Hepatocyte (in vitro differentiated cells): ENCODE data around the gene COL4A1. TPM values are rescaled to one million over a fixed set of nuclear protein-coding genes. Genes with fewer than 3 reads are reported as not detected.

Source experiments
- DNase-seq: peaks from one replicate; pipeline ENCODE4 v3.0.0-alpha.2; 2016; ENCODE audit warnings: low spot score
- H2AFZ ChIP-seq: fragments of 200-600 bp; sonication (generic); 2 replicates; pipeline ENCODE4 v1.6.0; 2016; ENCODE audit warnings: antibody characterized with exemption, mild to moderate bottlenecking
- H3K27ac ChIP-seq: fragments of 200-600 bp; sonication (generic); 2 replicates; pipeline ENCODE4 v1.5.1; 2016; ENCODE audit warnings: mild to moderate bottlenecking
- H3K27me3 ChIP-seq: fragments of 200-600 bp; sonication (generic); 2 replicates; pipeline ENCODE4 v1.6.1; 2016
- H3K36me3 ChIP-seq: fragments of 200-600 bp; sonication (generic); replicated peaks from 2 replicates; pipeline ENCODE4 v1.5.1; 2016; ENCODE audit warnings: low read depth; ENCODE audit not compliant: insufficient read depth
- H3K4me1 ChIP-seq: fragments of 200-600 bp; sonication (generic); 2 replicates; pipeline ENCODE4 v1.5.1; 2016; ENCODE audit warnings: mild to moderate bottlenecking, moderate library complexity; ENCODE audit not compliant: insufficient read depth
- H3K4me2 ChIP-seq: fragments of 200-600 bp; sonication (generic); 2 replicates; pipeline ENCODE4 v1.6.0; 2016
- H3K4me3 ChIP-seq: fragments of 200-600 bp; sonication (generic); 2 replicates; pipeline ENCODE4 v1.5.1; 2016; ENCODE audit warnings: mild to moderate bottlenecking
- H3K79me2 ChIP-seq: fragments of 200-600 bp; sonication (generic); 2 replicates; pipeline ENCODE4 v1.6.0; 2017; ENCODE audit warnings: mild to moderate bottlenecking
- H3K9me2 ChIP-seq: fragments of 200-600 bp; sonication (generic); replicated peaks from 2 replicates; pipeline ENCODE4 v1.6.0; 2017; ENCODE audit warnings: mild to moderate bottlenecking; ENCODE audit not compliant: insufficient read depth
- H3K9me3 ChIP-seq: fragments of 200-600 bp; sonication (generic); 2 replicates; pipeline ENCODE4 v1.5.1; 2016; ENCODE audit warnings: low read depth, mild to moderate bottlenecking
- H4K20me1 ChIP-seq: fragments of 200-600 bp; sonication (generic); 2 replicates; pipeline ENCODE4 v1.6.0; 2016; ENCODE audit warnings: mild to moderate bottlenecking; ENCODE audit not compliant: insufficient read depth, poor library complexity, severe bottlenecking
- EZH2 ChIP-seq: fragments of 200-600 bp; sonication (generic); IDR thresholded peaks from 2 replicates; pipeline ENCODE4 v1.6.1; 2016; ENCODE audit warnings: antibody characterized with exemption, mild to moderate bottlenecking, borderline replicate concordance
- EZH2phosphoT487 ChIP-seq: fragments of 200-600 bp; sonication (generic); IDR thresholded peaks from one replicate; pipeline ENCODE4 v1.6.1; 2018; ENCODE audit warnings: antibody characterized with exemption, mild to moderate bottlenecking, low read depth, moderate library complexity; ENCODE audit not compliant: unreplicated experiment, severe bottlenecking
- WGBS: methylation state at CpG from one replicate; pipeline ENCODE4 v1.1.6; 2016; ENCODE audit warnings: low lambda C conversion rate; ENCODE audit errors: missing lambda C conversion rate; 5-methylcytosine and 5-hydroxymethylcytosine counted together
- polyA plus RNA-seq: library from polyadenylated mRNA; unstranded; fragments of >200 nt; fragmentation: Nextera tagmentation; extraction: Ambion mirVana; gene quantifications from 2 replicates; pipeline ENCODE4 v1.2.1, GENCODE V29; 2016
- total RNA-seq: library from RNA; depleted of rRNA; stranded (reverse); fragments of >200 nt; gene quantifications from 2 replicates; pipeline ENCODE4 v1.2.3, GENCODE V29; 2014
- TF ChIP-seq, protein P1 (sequence below): fragments of 200-600 bp; sonication (generic); IDR thresholded peaks from 2 replicates; pipeline ENCODE4 v1.5.1; 2016; ENCODE audit warnings: antibody characterized with exemption, mild to moderate bottlenecking; ENCODE audit not compliant: poor library complexity

COL4A1 gene
- total and polyA plus RNA-seq, 2 experiments from 2014 or later, result 138 to 269 TPM

DNA sequence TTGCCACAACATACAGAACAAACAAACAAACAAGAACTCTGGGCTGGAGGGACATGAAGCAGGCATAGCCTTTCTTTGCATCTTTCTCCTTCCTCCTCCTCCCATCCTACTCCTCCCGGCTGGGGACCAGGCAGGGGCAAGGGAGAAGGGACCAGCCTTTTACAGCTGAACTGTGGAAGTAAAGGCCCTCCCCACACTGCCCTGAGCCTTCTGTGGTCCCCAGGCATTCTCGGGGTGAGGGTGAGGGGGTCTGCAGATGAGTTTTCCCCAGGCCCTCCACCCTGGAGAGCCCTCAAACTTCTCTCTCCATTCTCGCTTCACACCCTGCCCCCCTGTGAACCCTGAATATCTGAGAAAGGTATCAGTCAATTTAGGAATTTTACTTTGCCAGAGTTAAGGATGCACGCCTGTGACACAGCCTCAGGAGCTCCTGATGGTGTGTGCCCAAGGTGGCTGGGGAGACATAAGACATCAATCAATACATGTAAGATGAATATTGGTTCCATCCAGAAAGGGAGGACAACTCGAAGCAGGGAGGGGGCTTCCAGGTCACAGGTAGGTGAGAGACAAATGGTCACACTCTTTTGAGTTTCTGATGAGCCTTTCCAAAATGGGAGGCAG, 170.9 kb downstream of the COL4A1 start:
- peaks cover 6% of the 10 kb centered on the region for H3K27me3 ChIP-seq
- DNase-seq, result no peak
- H3K4me1 ChIP-seq, result peaks cover 7% of the 10 kb centered on the region
- no peak overlapping the region for H3K4me2 ChIP-seq
- H3K79me2 ChIP-seq, result no peaks in the 10 kb centered on the region
- H2AFZ ChIP-seq, result no peak overlapping the region
- no peaks in the 10 kb centered on the region for H3K9me2 ChIP-seq
- WGBS, result 80% methylated on average over 5 of the region's 5 CpGs
- H3K36me3 ChIP-seq, result no peaks in the 10 kb centered on the region
- no peak overlapping the region for H3K27ac ChIP-seq
- H3K9me3 ChIP-seq, result no peaks in the 10 kb centered on the region
- TF ChIP-seq EZH2 (no peak), EZH2phosphoT487 (no peak)
- TF ChIP-seq, protein P1, sequence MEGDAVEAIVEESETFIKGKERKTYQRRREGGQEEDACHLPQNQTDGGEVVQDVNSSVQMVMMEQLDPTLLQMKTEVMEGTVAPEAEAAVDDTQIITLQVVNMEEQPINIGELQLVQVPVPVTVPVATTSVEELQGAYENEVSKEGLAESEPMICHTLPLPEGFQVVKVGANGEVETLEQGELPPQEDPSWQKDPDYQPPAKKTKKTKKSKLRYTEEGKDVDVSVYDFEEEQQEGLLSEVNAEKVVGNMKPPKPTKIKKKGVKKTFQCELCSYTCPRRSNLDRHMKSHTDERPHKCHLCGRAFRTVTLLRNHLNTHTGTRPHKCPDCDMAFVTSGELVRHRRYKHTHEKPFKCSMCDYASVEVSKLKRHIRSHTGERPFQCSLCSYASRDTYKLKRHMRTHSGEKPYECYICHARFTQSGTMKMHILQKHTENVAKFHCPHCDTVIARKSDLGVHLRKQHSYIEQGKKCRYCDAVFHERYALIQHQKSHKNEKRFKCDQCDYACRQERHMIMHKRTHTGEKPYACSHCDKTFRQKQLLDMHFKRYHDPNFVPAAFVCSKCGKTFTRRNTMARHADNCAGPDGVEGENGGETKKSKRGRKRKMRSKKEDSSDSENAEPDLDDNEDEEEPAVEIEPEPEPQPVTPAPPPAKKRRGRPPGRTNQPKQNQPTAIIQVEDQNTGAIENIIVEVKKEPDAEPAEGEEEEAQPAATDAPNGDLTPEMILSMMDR, result no peak
- no peaks in the 10 kb centered on the region for H4K20me1 ChIP-seq
- no peak overlapping the region for H3K4me3 ChIP-seq

DNA sequence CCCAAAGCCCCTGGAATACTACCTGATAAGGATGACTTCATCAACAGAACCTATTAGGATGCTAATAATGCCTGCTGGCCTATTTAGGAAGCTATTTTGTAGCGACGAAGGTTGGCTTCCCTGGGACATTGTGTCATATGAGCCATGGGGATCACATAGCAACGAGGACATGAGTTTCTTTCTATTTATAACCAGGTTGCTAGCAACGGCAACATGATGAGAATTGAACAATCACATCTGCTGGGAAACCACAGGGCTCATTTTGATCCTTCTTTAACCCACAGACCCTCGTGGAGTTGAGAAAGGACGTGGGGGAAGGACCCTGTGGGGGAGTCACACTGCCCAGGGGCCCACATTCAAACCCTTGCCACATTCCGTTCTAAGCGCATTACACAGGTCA, 172.2 kb downstream of the COL4A1 start:
- WGBS, result 56% methylated on average over 8 of the region's 8 CpGs
- Histone ChIP-seq H3K9me3 (no peaks in the 10 kb centered on the region), H3K4me1 (peaks cover 7% of the 10 kb centered on the region), H3K4me2 (no peak overlapping the region), H2AFZ (no peak overlapping the region), H3K4me3 (no peak overlapping the region), H3K9me2 (no peaks in the 10 kb centered on the region), H3K79me2 (no peaks in the 10 kb centered on the region), H3K27me3 (peaks cover 6% of the 10 kb centered on the region), H3K27ac (no peak overlapping the region), H4K20me1 (no peaks in the 10 kb centered on the region), H3K36me3 (no peaks in the 10 kb centered on the region)
- TF ChIP-seq EZH2phosphoT487 (no peak), EZH2 (no peak)
- TF ChIP-seq, protein P1, result no peak
- DNase-seq, result no peak

DNA sequence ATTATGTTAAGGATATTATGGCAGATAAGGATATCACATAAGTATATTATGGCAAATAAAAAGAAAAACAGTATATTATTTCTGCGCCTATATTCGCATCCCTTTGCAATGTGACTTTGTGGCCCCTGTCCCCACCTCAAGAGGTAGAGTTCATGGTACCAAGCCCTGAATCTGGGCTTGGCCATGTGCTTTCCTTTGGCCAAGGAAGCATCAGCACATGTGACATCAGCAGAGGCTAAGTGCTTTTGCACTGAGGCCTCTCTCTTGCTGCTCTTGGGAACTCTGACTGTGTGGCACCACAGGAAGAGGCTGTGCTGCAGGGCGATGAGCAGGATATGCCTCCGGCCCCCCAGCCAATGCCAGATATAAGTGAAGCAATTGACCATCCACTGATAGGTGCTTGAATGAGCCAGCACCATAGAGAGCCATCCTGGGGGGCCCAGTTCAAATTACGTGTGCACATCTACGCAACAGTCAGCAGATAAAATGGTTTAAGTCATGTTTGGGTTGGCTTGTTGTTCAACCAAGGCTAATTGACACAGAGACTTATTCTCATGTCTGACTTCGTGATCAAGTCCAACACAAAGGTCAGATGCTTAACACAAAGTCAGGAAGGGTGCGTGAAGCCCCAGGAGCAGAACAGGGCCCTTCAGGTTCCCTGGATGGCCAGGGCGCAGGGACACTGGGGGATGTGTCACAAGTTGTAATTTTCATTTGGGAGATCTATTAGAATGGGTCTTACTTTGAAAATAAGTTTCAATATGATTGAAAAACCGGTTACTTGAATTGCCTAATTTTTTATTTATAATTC, 173.3 kb downstream of the COL4A1 start:
- Histone ChIP-seq H3K4me2 (no peak overlapping the region), H3K27ac (no peak overlapping the region), H3K4me1 (peaks cover 7% of the 10 kb centered on the region), H3K9me3 (no peaks in the 10 kb centered on the region), H3K27me3 (peaks cover 6% of the 10 kb centered on the region), H3K79me2 (no peaks in the 10 kb centered on the region), H3K36me3 (no peaks in the 10 kb centered on the region), H2AFZ (no peak overlapping the region), H3K4me3 (no peak overlapping the region), H3K9me2 (no peaks in the 10 kb centered on the region), H4K20me1 (no peaks in the 10 kb centered on the region)
- DNase-seq, result no peak
- 92% methylated on average over 10 of the region's 10 CpGs for WGBS
- TF ChIP-seq, protein P1, result no peak
- no peak for TF ChIP-seq EZH2phosphoT487
- no peak for TF ChIP-seq EZH2
